ENCODE data around the gene TFR2. TPM values are rescaled to one million over a fixed set of nuclear protein-coding genes. Genes with fewer than 3 reads are reported as not detected.

Gene TFR2
- total RNA-seq, result 0.41 TPM
- long read RNA-seq, result 0 reads

DNA sequence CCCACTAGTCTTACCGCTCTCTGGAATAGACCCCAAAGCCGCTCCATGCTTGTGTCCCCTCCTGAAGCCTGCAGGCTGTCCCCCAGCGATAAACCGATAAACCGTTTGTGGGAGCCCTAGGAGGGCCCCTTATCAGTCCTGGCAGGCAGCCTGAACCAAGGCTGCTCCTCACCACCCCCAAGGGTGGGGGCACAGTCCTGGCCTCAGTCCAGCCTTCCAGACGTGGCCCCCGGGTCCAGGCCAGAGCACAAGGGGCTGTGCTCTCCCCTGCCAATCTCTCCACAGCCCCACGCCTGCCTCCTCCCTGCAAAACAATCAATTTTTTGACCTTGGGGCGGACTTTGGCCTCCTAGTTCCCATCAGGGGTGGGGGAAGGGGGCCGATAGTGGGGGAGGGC, at the start of gene TFR2:
TSS of gene TFR2 (minus strand) at position 90 of the 397 bp plus-strand sequence. CDS start at position 47, 43 bp downstream.
- Histone ChIP-seq H3K4me3 (no peak within 1 kb of the TSS), H3K4me1 (no peaks in the 10 kb centered on the region), H3K9me3 (no peaks in the 10 kb centered on the region), H3K27ac (no peak within 1 kb of the TSS), H3K27me3 (peaks cover under 1% of the 10 kb centered on the region), H3K36me3 (no peaks in the 10 kb centered on the region)
- no peak for DNase-seq
- ATAC-seq, result no peak
- intact Hi-C loops (cut with DNase I), result no loop called here
- TF ChIP-seq, protein P1, sequence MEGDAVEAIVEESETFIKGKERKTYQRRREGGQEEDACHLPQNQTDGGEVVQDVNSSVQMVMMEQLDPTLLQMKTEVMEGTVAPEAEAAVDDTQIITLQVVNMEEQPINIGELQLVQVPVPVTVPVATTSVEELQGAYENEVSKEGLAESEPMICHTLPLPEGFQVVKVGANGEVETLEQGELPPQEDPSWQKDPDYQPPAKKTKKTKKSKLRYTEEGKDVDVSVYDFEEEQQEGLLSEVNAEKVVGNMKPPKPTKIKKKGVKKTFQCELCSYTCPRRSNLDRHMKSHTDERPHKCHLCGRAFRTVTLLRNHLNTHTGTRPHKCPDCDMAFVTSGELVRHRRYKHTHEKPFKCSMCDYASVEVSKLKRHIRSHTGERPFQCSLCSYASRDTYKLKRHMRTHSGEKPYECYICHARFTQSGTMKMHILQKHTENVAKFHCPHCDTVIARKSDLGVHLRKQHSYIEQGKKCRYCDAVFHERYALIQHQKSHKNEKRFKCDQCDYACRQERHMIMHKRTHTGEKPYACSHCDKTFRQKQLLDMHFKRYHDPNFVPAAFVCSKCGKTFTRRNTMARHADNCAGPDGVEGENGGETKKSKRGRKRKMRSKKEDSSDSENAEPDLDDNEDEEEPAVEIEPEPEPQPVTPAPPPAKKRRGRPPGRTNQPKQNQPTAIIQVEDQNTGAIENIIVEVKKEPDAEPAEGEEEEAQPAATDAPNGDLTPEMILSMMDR (IDR thresholded peaks at IDR 0.05), result no peak

DNA sequence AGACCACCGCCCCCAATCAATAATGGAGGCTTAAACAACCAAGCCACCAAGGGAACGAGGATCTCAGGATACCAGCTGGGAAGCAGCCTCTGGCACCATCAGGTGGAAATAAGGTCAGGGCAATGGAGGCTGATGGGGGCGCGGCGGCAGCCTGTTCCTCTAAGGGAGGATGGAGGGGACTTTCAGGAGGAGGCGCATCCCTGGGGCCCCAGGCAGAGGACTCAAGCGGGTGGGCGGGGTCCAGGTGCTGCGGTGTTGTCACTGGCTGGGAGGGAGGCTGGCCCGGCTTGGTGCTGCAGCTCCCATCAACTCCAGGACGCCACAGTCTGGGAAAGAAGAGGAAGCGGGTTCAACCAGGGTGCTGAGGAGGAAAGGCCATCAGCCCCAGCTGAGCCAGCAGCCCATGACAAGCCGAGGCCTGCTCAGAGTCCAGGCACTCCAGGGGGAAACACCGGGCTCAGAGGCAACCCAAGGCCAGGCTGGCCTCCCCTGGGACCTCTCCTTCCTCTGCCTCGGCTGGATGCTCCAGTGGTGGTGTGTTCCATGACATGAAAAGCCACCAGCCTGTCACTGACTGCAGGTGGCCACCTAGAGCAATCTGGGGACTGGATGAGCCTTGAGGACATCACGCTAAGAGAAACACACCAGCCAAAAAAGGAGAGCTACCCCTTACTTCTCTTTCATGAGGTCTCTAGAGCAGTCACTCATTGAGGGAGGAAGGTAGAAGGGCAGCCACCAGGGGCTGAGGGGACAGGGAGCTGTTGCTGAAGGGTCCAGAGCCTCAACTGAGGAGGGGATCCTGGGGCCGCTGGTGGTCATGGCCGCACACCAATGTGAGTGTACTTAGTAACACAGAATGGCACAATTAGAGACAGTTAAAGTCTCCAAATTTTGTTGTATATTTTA, 48.1 kb upstream of the TFR2 start:
- H3K27ac ChIP-seq, result no peak overlapping the region
- no peaks in the 10 kb centered on the region for H3K9me3 ChIP-seq
- peaks cover 39% of the 10 kb centered on the region for H3K36me3 ChIP-seq
- no peaks in the 10 kb centered on the region for H3K27me3 ChIP-seq
- no peak for ATAC-seq
- intact Hi-C loops (cut with DNase I), result loop anchor here (10.0 kb wide), 3 partner anchors 75 to 215 kb away; partner anchors contain the start of genes MOSPD3 and TSC22D4
- peaks cover 21% of the 10 kb centered on the region for H3K4me1 ChIP-seq
- DNase-seq, result peak; percentile 63
- TF ChIP-seq, protein P1 (IDR thresholded peaks at IDR 0.05), result no peak
- H3K4me3 ChIP-seq, result no peak overlapping the region

DNA sequence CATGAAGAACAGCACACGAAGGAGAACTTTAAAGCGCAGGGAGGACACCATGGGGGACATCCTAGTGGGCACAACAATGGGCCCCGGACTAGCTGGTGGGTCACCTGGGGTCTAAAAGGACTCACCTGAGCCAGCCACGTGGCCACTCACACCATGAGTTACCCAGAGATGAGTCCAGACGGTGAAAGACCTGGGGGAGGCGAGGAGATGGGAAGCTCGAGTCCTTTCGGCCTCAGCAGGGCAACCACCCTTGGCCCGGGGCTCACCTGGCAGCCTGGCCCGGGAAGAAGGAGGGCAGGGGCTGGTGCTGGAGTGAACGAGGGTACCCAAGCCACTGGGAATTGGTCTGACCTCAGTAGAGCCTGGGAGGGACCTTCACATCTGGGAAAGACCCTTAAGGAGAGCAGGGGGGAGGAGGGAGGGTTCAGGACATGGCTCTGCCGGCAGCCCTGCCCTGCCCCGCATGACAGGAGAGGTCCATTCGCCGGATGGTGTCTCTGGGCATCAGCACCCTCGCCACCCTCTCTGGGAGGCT, 47.0 kb upstream of the TFR2 start:
- intact Hi-C loops (cut with DNase I), result loop anchor here (10.0 kb wide), 3 partner anchors 74 to 214 kb away; partner anchors contain the start of genes MOSPD3 and TSC22D4
- H3K4me1 ChIP-seq, result peaks cover 21% of the 10 kb centered on the region
- peaks cover 50% of the 10 kb centered on the region for H3K36me3 ChIP-seq
- TF ChIP-seq, protein P1 (IDR thresholded peaks at IDR 0.05), result no peak
- DNase-seq (no peak), ATAC-seq (no peak)
- H3K4me3 ChIP-seq, result no peak overlapping the region
- no peak overlapping the region for H3K27ac ChIP-seq
- H3K27me3 ChIP-seq, result no peaks in the 10 kb centered on the region
- no peaks in the 10 kb centered on the region for H3K9me3 ChIP-seq

DNA sequence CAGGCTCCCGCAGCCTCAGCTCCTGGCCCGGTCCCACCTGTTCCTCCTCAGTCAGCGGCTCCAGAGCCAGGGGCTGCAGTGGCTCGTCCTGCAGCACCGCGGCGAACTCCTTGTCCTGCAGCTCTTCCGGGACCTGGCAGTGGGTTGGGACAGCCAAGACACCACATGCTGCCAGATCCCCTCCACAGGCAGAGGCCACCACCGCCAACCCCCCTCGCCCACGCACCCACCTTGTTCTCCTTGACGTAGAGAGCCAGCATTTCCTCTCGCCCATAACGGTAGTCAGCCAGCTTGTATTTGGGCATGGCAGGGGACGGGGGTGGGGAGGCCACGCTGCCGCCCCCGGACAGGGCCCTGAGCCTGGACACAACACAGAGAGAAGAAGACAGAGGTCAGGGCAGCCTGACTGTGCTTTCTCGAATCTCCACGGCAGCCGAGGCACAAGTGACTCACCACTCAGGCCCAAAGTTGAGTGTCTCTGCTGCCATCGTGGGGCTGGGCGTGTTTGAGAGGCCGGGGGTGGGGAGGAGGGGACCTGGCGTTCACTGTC, 46.5 kb upstream of the TFR2 start:
- intact Hi-C loops (cut with DNase I), result loop anchor here (10.0 kb wide), 3 partner anchors 73 to 213 kb away; partner anchors contain the start of genes MOSPD3 and TSC22D4
- DNase-seq, result no peak

DNA sequence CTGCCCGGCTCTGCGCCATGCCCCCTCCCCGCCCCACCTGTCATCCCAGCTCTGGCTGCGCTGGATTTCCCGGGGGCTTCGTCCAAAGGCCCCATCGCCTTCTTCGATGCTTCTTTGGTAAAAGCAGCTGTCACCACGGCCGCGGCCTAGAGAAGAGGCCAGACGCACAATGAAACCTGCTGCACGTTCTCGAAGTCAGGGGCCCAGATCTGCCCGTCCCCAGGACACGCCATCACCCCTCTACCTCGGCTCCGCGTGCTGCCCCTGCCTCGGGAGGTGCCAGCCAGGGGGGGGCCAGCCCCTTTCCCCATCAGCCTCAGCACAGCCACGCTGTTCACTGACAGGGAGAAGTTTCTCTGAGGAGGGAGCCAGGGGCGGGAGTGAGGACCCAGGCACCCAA, 45.9 kb upstream of the TFR2 start:
- no peak for DNase-seq
- no peak for ATAC-seq
- peaks cover 62% of the 10 kb centered on the region for H3K36me3 ChIP-seq
- H3K4me1 ChIP-seq, result peaks cover 13% of the 10 kb centered on the region
- TF ChIP-seq, protein P1 (IDR thresholded peaks at IDR 0.05), result no peak
- H3K4me3 ChIP-seq, result no peak overlapping the region
- intact Hi-C loops (cut with DNase I), result loop anchor here (10.0 kb wide), 3 partner anchors 72 to 212 kb away; partner anchors contain the start of genes MOSPD3 and TSC22D4
- H3K27me3 ChIP-seq, result no peaks in the 10 kb centered on the region
- no peak overlapping the region for H3K27ac ChIP-seq
- no peaks in the 10 kb centered on the region for H3K9me3 ChIP-seq

More for the DNA sequence above, 46.5 kb upstream of the TFR2 start:
- no peaks in the 10 kb centered on the region for H3K9me3 ChIP-seq
- H3K4me1 ChIP-seq, result peaks cover 19% of the 10 kb centered on the region
- H3K4me3 ChIP-seq, result no peak overlapping the region
- peaks cover 56% of the 10 kb centered on the region for H3K36me3 ChIP-seq
- no peaks in the 10 kb centered on the region for H3K27me3 ChIP-seq
- H3K27ac ChIP-seq, result no peak overlapping the region
- TF ChIP-seq, protein P1 (IDR thresholded peaks at IDR 0.05), result no peak
- no peak for ATAC-seq
